Caco-2 (cell line): ENCODE data around the gene COL6A3. TPM values are rescaled to one million over a fixed set of nuclear protein-coding genes. Genes with fewer than 3 reads are reported as not detected.

ENCODE experiments used
- BruUV-seq: library from RNA; stranded (reverse); fragments of 400-500 nt; replicated peaks from 2 replicates; lab custom pipeline; 2021; lab: Mats Ljungman, UMichigan
- CTCF ChIA-PET: fragments of 300-600 bp; sonication (Branson Sonifier 250); formaldehyde crosslinking; loops from one replicate; lab custom pipeline; 2022; ENCODE audit warnings: antibody characterized with exemption; lab: Charles Lee
- POLR2A ChIA-PET: fragments of 300-600 bp; sonication (Branson Sonifier 250); formaldehyde crosslinking; loops from one replicate; lab custom pipeline; 2022; ENCODE audit warnings: antibody characterized with exemption; lab: Charles Lee
- DNase-seq, 2 experiments: peaks; one replicate each; pipeline versions ENCODE4 v3.0.0 to v3.0.0-alpha.2; 2020 to 2022
- H3K27me3 ChIP-seq: replicated peaks from 2 replicates; pipeline ENCODE4 v1.6.0; 2011; ENCODE audit warnings: low read length; ENCODE audit not compliant: control insufficient read depth, insufficient read depth
- H3K36me3 ChIP-seq: 2 replicates; pipeline ENCODE4 v1.5.1; 2011; ENCODE audit warnings: low read length; ENCODE audit not compliant: control insufficient read depth, insufficient read depth
- H3K4me1 ChIP-seq: fragments of 250-450 bp; sonication (Bioruptor Pico); 2 replicates; pipeline ENCODE4 v1.5.1; 2020; ENCODE audit warnings: mild to moderate bottlenecking
- H3K4me3 ChIP-seq: 2 replicates; pipeline ENCODE4 v1.5.1; 2011; ENCODE audit warnings: low read depth, mild to moderate bottlenecking, control low read depth, low read length
- H3K9me3 ChIP-seq: fragments of 250-450 bp; sonication (Bioruptor Pico); 2 replicates; pipeline ENCODE4 v1.5.1; 2020; ENCODE audit warnings: mild to moderate bottlenecking, moderate library complexity
- H3K27ac Mint-ChIP-seq: one replicate; pipeline ENCODE4 v1.8.0; 2022; ENCODE audit warnings: mixed read lengths; ENCODE audit not compliant: unreplicated experiment
- H3K27me3 Mint-ChIP-seq: one replicate; pipeline ENCODE4 v1.8.0; 2022; ENCODE audit warnings: mixed read lengths; ENCODE audit not compliant: insufficient read depth, unreplicated experiment
- H3K36me3 Mint-ChIP-seq: one replicate; pipeline ENCODE4 v1.8.0; 2022; ENCODE audit warnings: mild to moderate bottlenecking, mixed read lengths; ENCODE audit not compliant: insufficient read depth, unreplicated experiment
- H3K4me1 Mint-ChIP-seq: one replicate; pipeline ENCODE4 v1.8.0; 2022; ENCODE audit warnings: low read depth, mixed read lengths; ENCODE audit not compliant: unreplicated experiment
- H3K4me3 Mint-ChIP-seq: one replicate; pipeline ENCODE4 v1.8.0; 2022; ENCODE audit warnings: mild to moderate bottlenecking, moderate library complexity, mixed read lengths; ENCODE audit not compliant: unreplicated experiment
- H3K9me3 Mint-ChIP-seq: one replicate; pipeline ENCODE4 v1.8.0; 2022; ENCODE audit warnings: mixed read lengths; ENCODE audit not compliant: unreplicated experiment
- CTCF ChIP-seq, 2 experiments: fragments of 200-600 bp in 1 of 2; IDR thresholded peaks; 1 replicate in 1 of 2; 2 replicates in 1 of 2; pipeline versions ENCODE4 v1.5.1 to v1.8.0; 2011 to 2022; ENCODE audit warnings: antibody characterized with exemption in 1 of 2, control low read depth in 1 of 2, inconsistent platforms in 1 of 2, low read depth in 1 of 2, low read length in 1 of 2, mild to moderate bottlenecking in 1 of 2, moderate library complexity in 1 of 2; ENCODE audit not compliant: insufficient read depth in 1 of 2, severe bottlenecking in 1 of 2, unreplicated experiment in 1 of 2
- intact Hi-C: fragments of 100-400 bp; cut with micrococcal nuclease; formaldehyde crosslinking; loops from one replicate; pipeline ENCODE4 v1.10.0; 2022; ENCODE audit not compliant: unreplicated experiment
- total RNA-seq: library from RNA; stranded (reverse); gene quantifications from 2 replicates; pipeline ENCODE4 v1.2.3, GENCODE V29; 2022

COL6A3 gene
- total RNA-seq, 1 experiment from 2014 or later, result 0.73 TPM

DNA sequence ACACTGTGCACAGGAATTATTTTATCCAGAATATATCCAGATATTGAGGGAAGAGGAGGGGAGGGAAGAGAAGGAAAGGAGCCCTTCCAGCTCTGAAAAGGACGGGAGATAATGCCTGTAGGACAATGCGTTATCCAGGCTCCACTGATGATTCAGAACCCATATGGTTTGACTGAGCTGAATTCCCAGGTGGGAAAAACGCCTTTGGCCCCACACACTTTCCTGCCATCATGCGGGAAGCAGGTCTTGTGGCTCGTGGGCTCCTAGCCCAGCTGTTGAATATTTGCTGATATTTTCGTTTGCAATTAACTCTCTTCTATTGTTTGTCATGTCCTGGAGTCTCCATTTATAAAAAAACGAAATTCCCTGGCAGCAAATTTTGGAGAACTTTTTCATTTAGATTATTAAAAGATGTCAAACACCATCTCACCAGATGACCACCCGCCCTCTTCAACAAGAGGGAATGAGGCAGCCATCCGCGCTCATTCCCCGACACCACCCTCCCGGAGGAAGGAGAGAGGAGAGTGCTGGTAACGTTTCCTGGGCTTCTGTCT, 8.9 kb downstream of the COL6A3 start:
- intact Hi-C loops, result no loop called here
- H3K36me3 Mint-ChIP-seq, result no peaks in the 10 kb centered on the region
- Histone ChIP-seq H3K9me3 (no peaks in the 10 kb centered on the region), H3K4me1 (no peaks in the 10 kb centered on the region), H3K4me3 (no peak overlapping the region), H3K36me3 (no peaks in the 10 kb centered on the region), H3K27me3 (no peaks in the 10 kb centered on the region)
- TF ChIP-seq CTCF (IDR thresholded peaks at IDR 0.05; ENCODE audit: insufficient read depth in 1 of 2, low read depth in 1 of 2, low read length in 1 of 2, severe bottlenecking in 1 of 2, unreplicated experiment in 1 of 2), result no peak
- POLR2A ChIA-PET, result interaction anchor here (0.5 kb wide), 1 partner anchor 70 kb away, joined by 3 read pairs; no protein-coding TSS in a partner anchor
- BruUV-seq, result no TSS peak
- DNase-seq, result no peak
- peaks cover 6% of the 10 kb centered on the region for H3K27me3 Mint-ChIP-seq
- CTCF ChIA-PET, result no interaction called here
- H3K9me3 Mint-ChIP-seq, result no peaks in the 10 kb centered on the region
- no peak overlapping the region for H3K4me3 Mint-ChIP-seq
- no peak overlapping the region for H3K27ac Mint-ChIP-seq
- no peaks in the 10 kb centered on the region for H3K4me1 Mint-ChIP-seq

GRCh38 chr2:237404413-237404812, 9.6 kb downstream of the COL6A3 start:
- Histone ChIP-seq H3K4me1 (no peaks in the 10 kb centered on the region), H3K9me3 (no peaks in the 10 kb centered on the region), H3K36me3 (no peaks in the 10 kb centered on the region), H3K27me3 (no peaks in the 10 kb centered on the region), H3K4me3 (no peak overlapping the region)
- no peaks in the 10 kb centered on the region for H3K9me3 Mint-ChIP-seq
- no peaks in the 10 kb centered on the region for H3K36me3 Mint-ChIP-seq
- peaks cover 6% of the 10 kb centered on the region for H3K27me3 Mint-ChIP-seq
- no peak overlapping the region for H3K4me3 Mint-ChIP-seq
- ChIA-PET POLR2A (no interaction called here), CTCF (no interaction called here)
- no peak for DNase-seq
- H3K27ac Mint-ChIP-seq, result no peak overlapping the region
- intact Hi-C loops, result no loop called here
- no TSS peak for BruUV-seq
- H3K4me1 Mint-ChIP-seq, result no peaks in the 10 kb centered on the region
- no peak for TF ChIP-seq CTCF (IDR thresholded peaks at IDR 0.05; ENCODE audit: insufficient read depth in 1 of 2, low read depth in 1 of 2, low read length in 1 of 2, severe bottlenecking in 1 of 2, unreplicated experiment in 1 of 2)

DNA sequence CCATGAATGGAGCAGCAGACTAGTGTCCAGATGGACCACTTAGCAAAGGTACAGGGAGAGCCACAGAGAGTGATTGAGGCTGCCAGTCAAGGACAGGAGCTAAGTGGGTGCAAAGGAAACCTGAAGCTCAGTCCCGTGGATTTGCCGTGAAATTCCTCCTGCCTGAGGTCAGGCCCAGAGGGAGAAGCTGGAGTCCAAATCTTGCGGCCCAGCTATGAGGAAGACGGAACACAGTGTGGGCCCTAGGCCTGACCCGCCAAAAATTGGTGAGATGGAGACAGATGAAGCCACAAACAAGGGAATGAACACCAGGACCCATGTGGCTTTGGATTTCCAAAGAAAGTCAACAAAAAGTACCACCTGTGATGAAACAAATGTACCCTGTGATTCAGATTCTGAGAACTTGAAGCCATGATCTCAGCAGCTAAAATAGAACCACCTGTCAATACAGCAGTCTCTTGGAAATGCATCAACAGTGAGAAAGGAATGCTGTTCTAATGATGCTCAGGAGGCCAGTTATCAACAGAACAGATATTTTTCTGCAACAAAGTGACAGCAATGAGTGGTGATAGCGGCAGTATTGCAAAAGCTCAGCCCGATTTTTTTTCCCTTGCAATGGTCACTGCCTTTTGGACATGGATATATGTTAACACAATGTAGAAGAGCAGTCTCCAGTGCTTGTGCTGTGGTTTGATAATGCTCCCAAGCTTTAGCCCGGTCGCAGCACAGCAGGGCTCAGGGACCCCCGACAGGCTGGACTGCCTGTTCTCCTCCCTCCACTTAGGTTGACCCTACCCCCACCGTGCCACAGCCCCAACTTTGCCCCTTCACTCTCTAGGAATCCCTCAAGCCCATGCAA, 10.7 kb downstream of the COL6A3 start:
- CTCF ChIA-PET, result no interaction called here
- intact Hi-C loops, result no loop called here
- no peaks in the 10 kb centered on the region for H3K9me3 ChIP-seq
- no peak for TF ChIP-seq CTCF (IDR thresholded peaks at IDR 0.05; ENCODE audit: insufficient read depth in 1 of 2, low read depth in 1 of 2, low read length in 1 of 2, severe bottlenecking in 1 of 2, unreplicated experiment in 1 of 2)
- Mint-ChIP-seq H3K4me3 (no peak overlapping the region), H3K27me3 (peaks cover 7% of the 10 kb centered on the region), H3K27ac (no peak overlapping the region), H3K4me1 (no peaks in the 10 kb centered on the region), H3K9me3 (no peaks in the 10 kb centered on the region), H3K36me3 (no peaks in the 10 kb centered on the region)
- POLR2A ChIA-PET, result no interaction called here
- H3K36me3 ChIP-seq, result no peaks in the 10 kb centered on the region
- no peak for DNase-seq
- H3K27me3 ChIP-seq, result no peaks in the 10 kb centered on the region
- H3K4me3 ChIP-seq, result no peak overlapping the region
- BruUV-seq, result no TSS peak
- H3K4me1 ChIP-seq, result no peaks in the 10 kb centered on the region
